Putamen (tissue), 1 donor: Measurements from ENCODE around the gene NPB.
A peak's percentile ranks its signal among the peaks of the same experiment; 100 is the strongest.

Experiments
- DNase-seq: peaks from one replicate; pipeline ENCODE4 v3.0.0-alpha.2; 2016; ENCODE audit warnings: low spot score

Gene NPB

GRCh38 chr17:81899514-81900166 lies 2.4 kb upstream of the NPB start:
- DNase-seq: no peak

GRCh38 chr17:81900181-81900820 lies 1.7 kb upstream of the NPB start:
- DNase-seq: no peak

- no peak for DNase-seq
Measured at GRCh38 chr17:81901167-81902022, 643 bp upstream of the NPB start.

- DNase-seq: no peak
Measured at GRCh38 chr17:81902653-81903414, 796 bp downstream of the NPB start.

GRCh38 chr17:81903415-81903831 lies 1.4 kb downstream of the NPB start:
- DNase-seq: no peak

GRCh38 chr17:81903896-81904599 lies 2.0 kb downstream of the NPB start:
- no peak for DNase-seq

GRCh38 chr17:81904600-81905423 lies 2.8 kb downstream of the NPB start:
- DNase-seq: no peak

- DNase-seq: no peak
Measured at GRCh38 chr17:81905424-81905875, 3.4 kb downstream of the NPB start.

- DNase-seq: no peak
Measured at GRCh38 chr17:81905993-81906392, 4.0 kb downstream of the NPB start.

- no peak for DNase-seq
Measured at GRCh38 chr17:81906476-81907218, 4.6 kb downstream of the NPB start.

GRCh38 chr17:81907219-81908145 lies 5.4 kb downstream of the NPB start:
- DNase-seq: no peak

- DNase-seq: no peak
Measured at GRCh38 chr17:81908793-81909192, 6.8 kb downstream of the NPB start.

GRCh38 chr17:81909231-81909630 lies 7.2 kb downstream of the NPB start:
- DNase-seq: no peak

- DNase-seq: no peak
Measured at GRCh38 chr17:81909966-81910839, 8.2 kb downstream of the NPB start.

- no peak for DNase-seq
Measured at GRCh38 chr17:81910840-81911276, 8.8 kb downstream of the NPB start.

- DNase-seq: peak; percentile 92
Measured at GRCh38 chr17:81911277-81911961, 9.4 kb downstream of the NPB start, which contains the start of gene PCYT2. Gene PCYT2, minus strand, starts transcription at chr17:81911399. Its CDS starts 44 bp downstream, at chr17:81911355.

- no peak for DNase-seq
Measured at GRCh38 chr17:81911969-81912368, 9.9 kb downstream of the NPB start.
